ENCODE measurements around the gene MLLT3.
A peak's percentile ranks its signal among the peaks of the same experiment; 100 is the strongest.

MLLT3 gene

GRCh38 chr9:20553558-20554149 is 68.6 kb downstream of the MLLT3 start:
- no peak for DNase-seq

DNA sequence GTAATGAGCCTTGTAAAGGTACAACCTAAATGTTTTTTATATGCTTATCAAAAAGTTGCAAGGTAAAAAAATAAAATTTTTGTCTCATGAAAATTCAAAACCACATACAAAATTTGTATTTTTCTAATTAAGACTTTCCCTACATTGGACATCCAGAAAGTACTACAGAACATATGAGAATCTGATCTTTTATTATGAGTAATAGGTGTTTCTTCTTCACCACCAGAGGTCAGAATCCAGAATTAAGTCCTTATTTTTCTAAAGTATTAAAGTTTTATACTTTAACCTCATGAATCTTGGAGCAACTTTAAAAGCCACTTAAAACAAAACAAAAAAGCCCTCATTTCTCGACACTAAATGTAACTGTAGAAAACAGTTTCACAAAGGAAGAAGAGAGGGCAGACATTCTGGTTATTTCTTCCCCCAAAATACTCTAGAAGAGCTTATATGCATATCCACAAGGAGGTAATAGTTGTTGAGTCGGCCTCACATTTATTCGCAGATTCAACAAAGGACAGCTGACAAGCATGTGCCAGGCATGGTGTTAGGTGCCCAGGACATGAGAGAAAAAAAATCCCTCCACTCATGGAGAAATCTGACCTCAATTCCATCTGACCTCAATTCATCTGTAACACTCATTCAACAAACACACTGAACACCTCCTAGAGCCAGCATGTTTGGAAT is 69.3 kb downstream of the MLLT3 start:
- DNase-seq = peak; percentile 12

GRCh38 chr9:20551835-20552234 is 70.5 kb downstream of the MLLT3 start:
- peak; percentile 7 for DNase-seq

- DNase-seq = no peak
Measured at GRCh38 chr9:20551236-20551635, 71.1 kb downstream of the MLLT3 start.

- no peak for DNase-seq
Measured at GRCh38 chr9:20550326-20550725, 72.0 kb downstream of the MLLT3 start.

GRCh38 chr9:20549053-20549452 is 73.2 kb downstream of the MLLT3 start:
- no peak for DNase-seq

DNA sequence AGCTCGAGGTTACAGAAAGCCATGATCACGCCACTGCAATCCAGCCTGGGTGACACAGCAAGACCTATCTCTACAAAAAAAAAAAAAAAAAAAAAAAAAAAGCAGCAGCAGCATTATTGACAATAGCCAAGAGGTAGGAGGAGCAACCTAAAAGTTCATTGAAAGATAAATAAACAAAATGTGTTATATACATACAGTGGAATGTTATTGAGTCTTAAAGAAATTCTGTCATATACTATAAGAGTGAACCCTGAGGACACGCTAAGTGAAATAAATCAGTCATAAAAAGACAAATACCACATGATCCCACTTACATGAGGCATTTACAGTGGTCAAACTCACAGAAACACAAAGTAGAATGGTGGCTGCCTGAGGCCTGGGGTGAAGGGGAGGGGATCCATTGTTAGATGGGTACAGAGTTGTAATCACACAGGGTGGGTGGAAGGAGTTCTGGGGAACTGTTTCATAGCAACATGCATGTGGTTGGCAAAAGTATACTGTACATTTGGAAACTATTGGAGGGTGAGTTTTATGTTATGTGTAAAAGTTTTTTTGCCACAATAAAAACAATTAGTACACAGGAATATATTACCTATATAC is 77.2 kb downstream of the MLLT3 start:
- DNase-seq = no peak

- no peak for DNase-seq
Measured at GRCh38 chr9:20540169-20540863, 82.0 kb downstream of the MLLT3 start.

DNA sequence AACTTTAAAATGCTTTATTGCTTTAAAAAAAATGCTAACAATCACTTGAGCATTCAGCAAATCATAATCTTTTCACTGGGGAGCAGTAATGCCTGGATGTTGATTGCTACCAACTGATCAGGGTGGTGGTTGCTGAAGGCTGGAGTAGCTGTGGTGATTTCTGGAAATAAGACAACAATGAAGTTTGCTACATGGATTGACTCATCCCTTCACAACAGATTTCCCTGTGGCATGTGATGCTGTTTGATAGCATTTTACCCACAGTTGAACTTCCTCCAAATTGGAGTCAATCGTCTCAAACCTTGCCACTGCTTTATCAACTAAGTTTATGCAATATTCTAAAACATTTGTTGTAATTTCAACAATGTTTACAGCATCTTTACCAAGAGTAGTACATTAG is 83.3 kb downstream of the MLLT3 start:
- no peak for DNase-seq

DNA sequence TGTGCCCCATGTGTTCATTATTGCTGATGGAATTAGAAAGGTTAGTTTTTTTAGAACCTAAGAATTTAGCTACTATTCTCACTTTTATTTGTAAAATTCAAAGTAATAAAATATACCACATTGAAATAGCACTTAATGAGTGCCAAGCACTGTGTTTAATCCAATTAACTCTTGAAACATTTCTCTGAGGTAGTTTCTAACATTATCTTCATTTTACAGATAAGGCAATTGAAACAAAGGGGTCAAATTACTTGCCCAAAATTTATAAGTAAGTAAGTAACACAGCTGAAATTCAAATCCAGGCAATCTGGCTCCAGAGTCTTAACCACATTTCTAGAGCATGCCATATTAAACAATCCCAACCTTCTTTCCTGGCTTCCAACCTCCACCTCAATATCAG is 84.2 kb downstream of the MLLT3 start:
- no peak for DNase-seq

DNA sequence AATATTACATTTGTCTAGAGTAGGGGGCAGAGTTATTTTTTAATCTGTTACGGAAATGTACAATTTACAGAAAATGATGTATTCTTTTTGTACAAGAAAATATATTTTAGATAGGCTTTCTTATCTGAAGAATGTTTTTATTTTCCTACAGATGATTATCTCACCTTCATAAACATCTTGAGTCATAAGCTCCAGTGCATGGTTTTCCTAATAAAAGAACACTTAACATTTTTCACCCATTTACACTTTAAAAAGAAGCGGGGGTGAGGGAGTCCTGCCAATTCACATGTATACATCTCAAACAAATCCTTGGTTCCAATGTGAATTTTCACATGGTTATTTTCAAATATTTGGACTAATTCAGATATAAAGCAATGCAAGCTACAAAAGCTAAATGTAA is 85.0 kb downstream of the MLLT3 start:
- no peak for DNase-seq

GRCh38 chr9:20532584-20532983 is 89.7 kb downstream of the MLLT3 start:
- no peak for DNase-seq

- DNase-seq = no peak
Measured at GRCh38 chr9:20529837-20530236, 92.5 kb downstream of the MLLT3 start.

DNA sequence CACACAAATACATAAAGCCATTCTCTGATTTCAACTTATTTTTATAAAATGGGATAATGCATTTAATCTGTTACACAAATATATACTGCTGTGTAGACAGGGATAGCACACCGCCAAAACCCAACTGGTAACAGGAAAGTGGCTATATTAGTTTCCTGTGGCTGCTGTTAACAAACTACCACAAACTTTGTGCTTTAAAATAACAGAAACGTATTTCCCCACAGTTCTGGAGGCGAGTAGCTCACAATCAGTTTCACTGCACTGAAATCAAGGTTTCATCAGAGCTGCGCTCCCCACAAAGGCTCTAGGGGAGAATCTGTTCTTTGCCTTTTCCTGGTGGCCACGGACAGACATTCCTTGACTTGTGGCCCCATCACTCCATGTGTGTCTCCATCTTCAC is 94.0 kb downstream of the MLLT3 start:
- DNase-seq = no peak

DNA sequence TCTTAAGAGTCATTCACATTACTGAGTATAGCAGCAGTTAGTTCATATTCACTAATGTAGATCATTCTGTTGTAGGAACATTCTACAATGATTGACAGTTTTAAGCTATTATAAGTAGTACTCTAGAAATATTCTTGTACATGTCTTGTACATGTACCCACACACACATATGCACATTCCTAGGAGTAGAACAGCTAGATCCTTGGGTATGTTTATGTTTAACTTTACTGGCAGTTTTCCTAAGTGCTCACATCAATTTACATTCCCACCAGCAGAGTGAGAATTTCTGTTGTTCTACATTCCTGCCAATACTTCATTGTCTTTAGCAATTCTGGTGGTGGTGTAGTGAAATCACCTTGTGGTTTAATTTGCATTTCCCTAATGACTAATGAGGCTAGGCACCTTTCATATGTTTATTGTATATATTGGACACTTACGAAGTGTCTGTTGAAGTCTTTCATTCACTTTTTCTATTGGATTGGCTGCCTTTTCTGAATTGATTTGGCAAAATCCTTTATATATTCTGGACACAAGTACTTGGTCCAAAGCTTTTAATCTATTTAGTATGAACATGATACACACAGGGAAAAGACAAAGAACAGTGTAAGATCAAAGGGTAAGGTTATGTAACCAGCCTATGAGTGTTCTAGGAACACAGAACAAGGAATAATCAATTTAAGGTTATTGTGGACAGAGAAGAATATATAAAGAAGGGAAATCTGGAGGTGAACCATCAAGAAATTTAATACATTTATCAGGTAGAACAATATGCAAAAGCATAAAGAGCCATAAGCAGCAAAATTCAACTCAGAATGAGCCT is 95.6 kb downstream of the MLLT3 start:
- no peak for DNase-seq

DNA sequence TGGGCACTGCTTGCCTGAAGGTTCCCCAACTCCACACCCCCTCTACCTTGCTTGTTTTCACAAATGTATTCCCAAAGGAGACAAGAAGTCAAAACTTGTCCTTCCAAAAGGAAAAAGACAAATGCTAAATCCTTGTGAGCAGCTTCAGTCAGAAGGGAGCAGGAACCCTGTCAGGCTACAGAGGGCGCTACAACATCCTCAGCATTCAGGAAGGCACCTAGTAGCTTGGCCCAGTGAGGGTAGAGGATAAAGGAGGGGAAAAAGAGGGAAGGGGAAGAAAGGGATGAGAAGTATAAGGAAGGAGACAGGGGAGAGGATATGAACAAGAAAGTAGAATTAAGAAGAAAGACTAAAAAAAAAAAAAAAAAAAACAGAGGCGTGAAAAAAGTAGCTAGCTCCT is 97.5 kb downstream of the MLLT3 start:
- no peak for DNase-seq

- DNase-seq = no peak
Measured at GRCh38 chr9:20518737-20519136, 103.6 kb downstream of the MLLT3 start.

- DNase-seq = no peak
Measured at GRCh38 chr9:20513126-20513913, 109.0 kb downstream of the MLLT3 start.

GRCh38 chr9:20512636-20513035 is 109.7 kb downstream of the MLLT3 start:
- no peak for DNase-seq

DNA sequence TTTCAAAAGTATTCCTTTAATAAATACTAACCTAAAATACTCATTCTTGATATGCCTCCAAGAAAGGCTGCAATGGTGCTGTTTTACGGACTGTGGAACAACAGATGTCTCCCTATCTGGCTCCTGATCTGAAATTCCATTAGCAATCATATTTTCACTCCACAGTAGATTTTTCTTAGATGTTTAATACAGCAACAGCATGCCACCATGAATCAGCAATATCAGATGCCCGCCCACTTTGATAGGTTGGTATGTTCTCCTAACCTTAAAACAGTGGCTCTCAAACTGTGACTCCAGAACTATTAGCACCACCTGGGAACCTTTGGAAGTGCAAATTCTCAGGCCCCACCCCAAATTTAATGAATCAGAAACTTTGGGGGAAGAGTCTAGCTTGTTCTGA is 110.2 kb downstream of the MLLT3 start:
- peak; percentile 57 for DNase-seq

- peak; percentile 27 for DNase-seq
Measured at GRCh38 chr9:20511686-20512085, 110.6 kb downstream of the MLLT3 start.

GRCh38 chr9:20509466-20509865 is 112.8 kb downstream of the MLLT3 start:
- DNase-seq = no peak

Measured in hematopoietic multipotent progenitor cell treated with erythropoietin and hydrocortisone succinate and interleukin-3 and kit ligand, for 6 days (in vitro differentiated cells).